Measurements from ENCODE around the gene VPS72. TPM values are rescaled to one million over a fixed set of nuclear protein-coding genes. Genes with fewer than 3 reads are reported as not detected.

Gene VPS72
- total and polyA plus RNA-seq, 2 of the 13 experiments (the other 11 are each of a cell fraction or from before 2014, with no cell fraction given): 33.7 to 34.5 TPM

DNA sequence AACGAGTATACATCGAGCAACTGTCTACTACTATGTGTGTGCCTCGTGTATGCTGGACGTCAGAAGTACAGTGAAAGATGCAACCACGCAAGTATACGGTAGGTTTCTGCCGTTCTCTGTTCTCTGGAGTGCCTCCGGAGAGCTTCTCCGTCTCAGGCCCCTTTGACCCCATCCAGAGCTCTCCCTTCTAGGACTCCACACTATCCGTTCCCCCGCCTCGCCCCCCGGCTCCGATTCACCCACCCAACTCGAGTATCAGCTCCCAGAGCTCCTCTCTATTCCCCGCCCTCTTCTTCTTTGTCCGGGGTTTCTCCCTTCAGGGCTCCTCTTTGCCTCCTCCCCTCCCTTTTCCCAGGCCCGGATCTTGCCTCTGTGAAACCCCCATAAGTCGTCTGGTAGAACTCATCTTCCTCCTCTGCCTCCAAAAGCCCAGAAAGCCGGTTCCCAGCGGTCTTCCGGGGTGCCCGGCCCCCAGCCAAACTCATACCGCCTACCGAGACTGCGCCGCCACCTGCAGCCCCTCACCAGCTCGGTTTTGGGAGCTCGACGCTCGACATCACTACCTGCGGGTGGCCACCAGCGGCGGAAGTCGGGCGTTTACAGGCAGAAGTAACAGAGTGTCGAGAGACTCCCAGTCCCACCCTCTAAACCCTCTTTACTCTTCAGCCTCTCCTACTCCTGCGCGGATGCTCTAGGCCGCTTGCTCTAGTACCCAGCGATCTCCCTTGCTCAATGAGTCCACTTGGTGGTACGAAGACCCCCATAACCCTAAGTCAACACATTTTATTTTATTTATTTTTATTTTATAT lies at the start of gene VPS72 (continued):
- TF ChIP-seq, protein P1, sequence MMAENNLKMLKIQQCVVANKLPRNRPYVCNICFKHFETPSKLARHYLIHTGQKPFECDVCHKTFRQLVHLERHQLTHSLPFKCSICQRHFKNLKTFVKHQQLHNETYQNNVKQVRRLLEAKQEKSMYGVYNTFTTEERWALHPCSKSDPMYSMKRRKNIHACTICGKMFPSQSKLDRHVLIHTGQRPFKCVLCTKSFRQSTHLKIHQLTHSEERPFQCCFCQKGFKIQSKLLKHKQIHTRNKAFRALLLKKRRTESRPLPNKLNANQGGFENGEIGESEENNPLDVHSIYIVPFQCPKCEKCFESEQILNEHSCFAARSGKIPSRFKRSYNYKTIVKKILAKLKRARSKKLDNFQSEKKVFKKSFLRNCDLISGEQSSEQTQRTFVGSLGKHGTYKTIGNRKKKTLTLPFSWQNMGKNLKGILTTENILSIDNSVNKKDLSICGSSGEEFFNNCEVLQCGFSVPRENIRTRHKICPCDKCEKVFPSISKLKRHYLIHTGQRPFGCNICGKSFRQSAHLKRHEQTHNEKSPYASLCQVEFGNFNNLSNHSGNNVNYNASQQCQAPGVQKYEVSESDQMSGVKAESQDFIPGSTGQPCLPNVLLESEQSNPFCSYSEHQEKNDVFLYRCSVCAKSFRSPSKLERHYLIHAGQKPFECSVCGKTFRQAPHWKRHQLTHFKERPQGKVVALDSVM (CRISPR knock-in tag; IDR thresholded peaks at IDR 0.05): no peak
- TF ChIP-seq, protein P2, sequence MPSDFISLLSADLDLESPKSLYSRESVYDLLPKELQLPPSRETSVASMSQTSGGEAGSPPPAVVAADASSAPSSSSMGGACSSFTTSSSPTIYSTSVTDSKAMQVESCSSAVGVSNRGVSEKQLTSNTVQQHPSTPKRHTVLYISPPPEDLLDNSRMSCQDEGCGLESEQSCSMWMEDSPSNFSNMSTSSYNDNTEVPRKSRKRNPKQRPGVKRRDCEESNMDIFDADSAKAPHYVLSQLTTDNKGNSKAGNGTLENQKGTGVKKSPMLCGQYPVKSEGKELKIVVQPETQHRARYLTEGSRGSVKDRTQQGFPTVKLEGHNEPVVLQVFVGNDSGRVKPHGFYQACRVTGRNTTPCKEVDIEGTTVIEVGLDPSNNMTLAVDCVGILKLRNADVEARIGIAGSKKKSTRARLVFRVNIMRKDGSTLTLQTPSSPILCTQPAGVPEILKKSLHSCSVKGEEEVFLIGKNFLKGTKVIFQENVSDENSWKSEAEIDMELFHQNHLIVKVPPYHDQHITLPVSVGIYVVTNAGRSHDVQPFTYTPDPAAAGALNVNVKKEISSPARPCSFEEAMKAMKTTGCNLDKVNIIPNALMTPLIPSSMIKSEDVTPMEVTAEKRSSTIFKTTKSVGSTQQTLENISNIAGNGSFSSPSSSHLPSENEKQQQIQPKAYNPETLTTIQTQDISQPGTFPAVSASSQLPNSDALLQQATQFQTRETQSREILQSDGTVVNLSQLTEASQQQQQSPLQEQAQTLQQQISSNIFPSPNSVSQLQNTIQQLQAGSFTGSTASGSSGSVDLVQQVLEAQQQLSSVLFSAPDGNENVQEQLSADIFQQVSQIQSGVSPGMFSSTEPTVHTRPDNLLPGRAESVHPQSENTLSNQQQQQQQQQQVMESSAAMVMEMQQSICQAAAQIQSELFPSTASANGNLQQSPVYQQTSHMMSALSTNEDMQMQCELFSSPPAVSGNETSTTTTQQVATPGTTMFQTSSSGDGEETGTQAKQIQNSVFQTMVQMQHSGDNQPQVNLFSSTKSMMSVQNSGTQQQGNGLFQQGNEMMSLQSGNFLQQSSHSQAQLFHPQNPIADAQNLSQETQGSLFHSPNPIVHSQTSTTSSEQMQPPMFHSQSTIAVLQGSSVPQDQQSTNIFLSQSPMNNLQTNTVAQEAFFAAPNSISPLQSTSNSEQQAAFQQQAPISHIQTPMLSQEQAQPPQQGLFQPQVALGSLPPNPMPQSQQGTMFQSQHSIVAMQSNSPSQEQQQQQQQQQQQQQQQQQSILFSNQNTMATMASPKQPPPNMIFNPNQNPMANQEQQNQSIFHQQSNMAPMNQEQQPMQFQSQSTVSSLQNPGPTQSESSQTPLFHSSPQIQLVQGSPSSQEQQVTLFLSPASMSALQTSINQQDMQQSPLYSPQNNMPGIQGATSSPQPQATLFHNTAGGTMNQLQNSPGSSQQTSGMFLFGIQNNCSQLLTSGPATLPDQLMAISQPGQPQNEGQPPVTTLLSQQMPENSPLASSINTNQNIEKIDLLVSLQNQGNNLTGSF (CRISPR knock-in tag; IDR thresholded peaks at IDR 0.05): 0 out of 2 replicates have a peak, but pooled peaks have one; percentile 24
- TF ChIP-seq, protein P3, sequence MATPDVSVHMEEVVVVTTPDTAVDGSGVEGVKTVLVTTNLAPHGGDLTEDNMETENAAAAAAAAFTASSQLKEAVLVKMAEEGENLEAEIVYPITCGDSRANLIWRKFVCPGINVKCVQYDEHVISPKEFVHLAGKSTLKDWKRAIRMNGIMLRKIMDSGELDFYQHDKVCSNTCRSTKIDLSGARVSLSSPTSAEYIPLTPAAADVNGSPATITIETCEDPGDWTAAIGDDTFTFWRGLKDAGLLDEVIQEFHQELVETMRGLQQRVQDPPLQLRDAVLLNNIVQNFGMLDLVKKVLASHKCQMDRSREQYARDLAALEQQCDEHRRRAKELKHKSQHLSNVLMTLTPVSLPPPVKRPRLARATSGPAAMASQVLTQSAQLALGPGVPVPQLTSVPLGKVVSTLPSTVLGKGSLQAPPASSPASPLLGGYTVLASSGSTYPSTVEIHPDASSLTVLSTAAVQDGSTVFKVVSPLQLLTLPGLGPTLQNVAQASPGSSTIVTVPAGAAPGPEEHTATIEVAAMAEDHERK (CRISPR knock-in tag; IDR thresholded peaks at IDR 0.05; ENCODE audit: low read depth): peak; percentile 83
- TF ChIP-seq, protein P4, sequence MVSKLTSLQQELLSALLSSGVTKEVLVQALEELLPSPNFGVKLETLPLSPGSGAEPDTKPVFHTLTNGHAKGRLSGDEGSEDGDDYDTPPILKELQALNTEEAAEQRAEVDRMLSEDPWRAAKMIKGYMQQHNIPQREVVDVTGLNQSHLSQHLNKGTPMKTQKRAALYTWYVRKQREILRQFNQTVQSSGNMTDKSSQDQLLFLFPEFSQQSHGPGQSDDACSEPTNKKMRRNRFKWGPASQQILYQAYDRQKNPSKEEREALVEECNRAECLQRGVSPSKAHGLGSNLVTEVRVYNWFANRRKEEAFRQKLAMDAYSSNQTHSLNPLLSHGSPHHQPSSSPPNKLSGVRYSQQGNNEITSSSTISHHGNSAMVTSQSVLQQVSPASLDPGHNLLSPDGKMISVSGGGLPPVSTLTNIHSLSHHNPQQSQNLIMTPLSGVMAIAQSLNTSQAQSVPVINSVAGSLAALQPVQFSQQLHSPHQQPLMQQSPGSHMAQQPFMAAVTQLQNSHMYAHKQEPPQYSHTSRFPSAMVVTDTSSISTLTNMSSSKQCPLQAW (CRISPR knock-in tag; IDR thresholded peaks at IDR 0.05): peak; percentile 78
- TF ChIP-seq ZNF430 (CRISPR knock-in tag; IDR thresholded peaks at IDR 0.05) (peak; percentile 54; the same call in 1 of the 2 replicates), FOXO1 (CRISPR knock-in tag; IDR thresholded peaks at IDR 0.05) (0 out of 2 replicates have a peak, but pooled peaks have one; percentile 52), MIER3 (CRISPR knock-in tag; IDR thresholded peaks at IDR 0.05; ENCODE audit: borderline replicate concordance) (peak; percentile 85; the same call in 1 of the 2 replicates), HMGA1 (CRISPR knock-in tag; conservative IDR thresholded peaks at IDR 0.05) (no peak), POLR2AphosphoS5 (IDR thresholded peaks at IDR 0.05; ENCODE audit: low read depth, low read length) (peak; percentile 96), GATA4 (IDR thresholded peaks at IDR 0.05; ENCODE audit: borderline replicate concordance, low read depth) (0 out of 2 replicates have a peak, but pooled peaks have one; percentile 35)
- TF ChIP-seq, protein P5, sequence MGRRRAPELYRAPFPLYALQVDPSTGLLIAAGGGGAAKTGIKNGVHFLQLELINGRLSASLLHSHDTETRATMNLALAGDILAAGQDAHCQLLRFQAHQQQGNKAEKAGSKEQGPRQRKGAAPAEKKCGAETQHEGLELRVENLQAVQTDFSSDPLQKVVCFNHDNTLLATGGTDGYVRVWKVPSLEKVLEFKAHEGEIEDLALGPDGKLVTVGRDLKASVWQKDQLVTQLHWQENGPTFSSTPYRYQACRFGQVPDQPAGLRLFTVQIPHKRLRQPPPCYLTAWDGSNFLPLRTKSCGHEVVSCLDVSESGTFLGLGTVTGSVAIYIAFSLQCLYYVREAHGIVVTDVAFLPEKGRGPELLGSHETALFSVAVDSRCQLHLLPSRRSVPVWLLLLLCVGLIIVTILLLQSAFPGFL (CRISPR knock-in tag; IDR thresholded peaks at IDR 0.05): no peak
- TF ChIP-seq, protein P6, sequence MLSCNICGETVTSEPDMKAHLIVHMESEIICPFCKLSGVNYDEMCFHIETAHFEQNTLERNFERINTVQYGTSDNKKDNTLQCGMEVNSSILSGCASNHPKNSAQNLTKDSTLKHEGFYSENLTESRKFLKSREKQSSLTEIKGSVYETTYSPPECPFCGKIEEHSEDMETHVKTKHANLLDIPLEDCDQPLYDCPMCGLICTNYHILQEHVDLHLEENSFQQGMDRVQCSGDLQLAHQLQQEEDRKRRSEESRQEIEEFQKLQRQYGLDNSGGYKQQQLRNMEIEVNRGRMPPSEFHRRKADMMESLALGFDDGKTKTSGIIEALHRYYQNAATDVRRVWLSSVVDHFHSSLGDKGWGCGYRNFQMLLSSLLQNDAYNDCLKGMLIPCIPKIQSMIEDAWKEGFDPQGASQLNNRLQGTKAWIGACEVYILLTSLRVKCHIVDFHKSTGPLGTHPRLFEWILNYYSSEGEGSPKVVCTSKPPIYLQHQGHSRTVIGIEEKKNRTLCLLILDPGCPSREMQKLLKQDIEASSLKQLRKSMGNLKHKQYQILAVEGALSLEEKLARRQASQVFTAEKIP (CRISPR knock-in tag; IDR thresholded peaks at IDR 0.05; ENCODE audit: borderline replicate concordance): no peak

Data from HepG2 (cell line).